Adrenal gland (tissue), 12 donors: Measurements from ENCODE around the gene DSCAML1. TPM values are rescaled to one million over a fixed set of nuclear protein-coding genes. Genes with fewer than 3 reads are reported as not detected.

Source experiments
- DNase-seq, 7 donors: peaks; one replicate each; pipeline ENCODE4 v3.0.0-alpha.2; 2019 to 2020
- H3K27ac ChIP-seq, 5 donors: fragments of 200-600 bp; sonication (generic) in 4 of 5; 1 replicate in 3 of 5; 2 replicates in 2 of 5; pipeline versions ENCODE4 v1.5.1 to v1.8.0; 2016 to 2020; ENCODE audit warnings: mild to moderate bottlenecking in 1 of 5
- H3K27me3 ChIP-seq: fragments of 200-600 bp; 2 replicates; pipeline ENCODE4 v1.8.0; 2021
- H3K36me3 ChIP-seq, 2 donors: fragments of 200-600 bp; replicated peaks in 1 of 2; 1 replicate in 1 of 2; 2 replicates in 1 of 2; pipeline versions ENCODE4 v1.5.1 to v1.8.0; 2018 to 2022
- H3K4me1 ChIP-seq, 2 donors: fragments of 200-600 bp; replicated peaks in 1 of 2; 1 replicate in 1 of 2; 2 replicates in 1 of 2; pipeline versions ENCODE4 v1.5.1 to v1.8.0; 2018 to 2021
- H3K4me3 ChIP-seq, 4 donors: fragments of 200-600 bp; sonication (generic) in 3 of 4; one replicate each; pipeline ENCODE4 v1.5.1; 2016 to 2018
- H3K9me3 ChIP-seq, 3 donors: fragments of 200-600 bp; sonication (generic) in 1 of 3; replicated peaks in 1 of 3; 1 replicate in 2 of 3; 2 replicates in 1 of 3; pipeline versions ENCODE4 v1.5.1 to v1.8.0; 2016 to 2021
- POLR2A ChIP-seq, 2 donors: fragments of 450-650 bp; IDR thresholded peaks; one replicate each; pipeline ENCODE4 v1.6.1; 2017; ENCODE audit warnings: antibody characterized with exemption in 2 of 2, mild to moderate bottlenecking in 2 of 2, moderate library complexity in 1 of 2
- WGBS, 4 donors: extraction: QIAGEN DNeasy Blood & Tissue Kit in 2 of 4; methylation state at CpG; one replicate each; pipeline versions ENCODE4 v1.1.5 to v1.1.7; 2013 to 2017; 5-methylcytosine and 5-hydroxymethylcytosine counted together
- intact Hi-C, 2 donors: fragments of 100-400 bp; cut with DNase I; formaldehyde crosslinking; loops; one replicate each; pipeline versions ENCODE4 v1.14.1 to v1.15.0; 2022 to 2023
- polyA plus RNA-seq, 3 donors: library from polyadenylated mRNA; stranded (reverse); fragments of 200-250 nt in 2 of 3; fragments of 350-450 nt in 1 of 3; fragmentation: Illumina TruSeq in 1 of 3; extraction: RNeasy Lipid Tissue Mini Kit (QIAGEN cat#74804) in 1 of 3; gene quantifications; one replicate each; pipeline ENCODE4 v1.2.3, GENCODE V29; 2013 to 2014
- total RNA-seq, 9 donors: library from RNA; depleted of rRNA in 4 of 9; stranded (reverse); fragments of >200 nt in 4 of 9; fragments of 120-200 nt in 1 of 9; fragmentation: NEBNext Ultra II Directional in 1 of 9; extraction: Animal tissue kit (Norgen Biotek cat#: 25700) in 1 of 9; gene quantifications; one replicate each; pipeline versions ENCODE4 v1.1.0 to v1.2.4, GENCODE V29; 2013 to 2023
- TF ChIP-seq, protein P1 (sequence below), 6 experiments: fragments of 450-650 bp in 4 of 6; fragments of 200-600 bp in 2 of 6; sonication (generic) in 1 of 6; IDR thresholded peaks; 1 replicate in 5 of 6; 2 replicates in 1 of 6; pipeline versions ENCODE4 v1.5.1 to v1.8.0; 2016 to 2021; ENCODE audit warnings: antibody characterized with exemption in 6 of 6, mild to moderate bottlenecking in 2 of 6, moderate library complexity in 1 of 6
- donor health status: healthy with polysubstance abuse.
- donor health status: Bipolar disorder and iron deficiency.
- donor health status: DM: yes; HTN: yes; CAD: no.
- donor health status: DM: no; HTN: no; CAD: no.
- donor health status: DM: no; HTN: no; CAD: no.
- donor health status: DM: yes; HTN: yes; CAD: no.

Gene DSCAML1
- total and polyA plus RNA-seq, 12 donors: 0.09 to 1.9 (median 0.55) TPM; not detected in 1

DNA sequence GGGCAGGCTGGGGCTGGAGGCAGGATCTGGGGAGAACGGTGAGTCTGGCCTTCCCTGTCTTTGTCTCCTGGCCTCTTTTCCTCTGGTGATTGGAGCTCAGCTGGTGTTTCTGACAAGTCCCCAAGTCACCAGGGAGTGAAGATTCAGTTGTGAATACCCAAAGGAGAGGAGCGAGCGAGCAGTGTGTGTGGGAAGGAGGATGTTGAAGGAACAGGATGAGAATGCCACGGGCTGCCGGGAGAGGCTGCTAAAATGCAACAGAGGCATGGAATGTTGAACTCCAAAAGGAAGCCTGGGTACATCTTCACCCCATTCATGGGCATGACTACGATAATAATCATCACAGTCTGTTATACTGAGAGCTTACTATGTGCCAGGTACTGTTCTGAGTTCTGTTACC, 306.1 kb downstream of the DSCAML1 start:
- Histone ChIP-seq H3K27me3 (peaks cover 3% of the 10 kb centered on the region), H3K4me1 (no peaks in the 10 kb centered on the region), H3K4me3 (no peak overlapping the region), H3K27ac (no peak overlapping the region), H3K36me3 (no peaks in the 10 kb centered on the region), H3K9me3 (no peaks in the 10 kb centered on the region)
- 72 to 79% (median 77%) methylated on average over 6 of the region's 6 CpGs for WGBS, 4 donors
- intact Hi-C loops: no loop called here
- no peak for DNase-seq
- no peak for TF ChIP-seq POLR2A (IDR thresholded peaks at IDR 0.05)
- TF ChIP-seq, protein P1, sequence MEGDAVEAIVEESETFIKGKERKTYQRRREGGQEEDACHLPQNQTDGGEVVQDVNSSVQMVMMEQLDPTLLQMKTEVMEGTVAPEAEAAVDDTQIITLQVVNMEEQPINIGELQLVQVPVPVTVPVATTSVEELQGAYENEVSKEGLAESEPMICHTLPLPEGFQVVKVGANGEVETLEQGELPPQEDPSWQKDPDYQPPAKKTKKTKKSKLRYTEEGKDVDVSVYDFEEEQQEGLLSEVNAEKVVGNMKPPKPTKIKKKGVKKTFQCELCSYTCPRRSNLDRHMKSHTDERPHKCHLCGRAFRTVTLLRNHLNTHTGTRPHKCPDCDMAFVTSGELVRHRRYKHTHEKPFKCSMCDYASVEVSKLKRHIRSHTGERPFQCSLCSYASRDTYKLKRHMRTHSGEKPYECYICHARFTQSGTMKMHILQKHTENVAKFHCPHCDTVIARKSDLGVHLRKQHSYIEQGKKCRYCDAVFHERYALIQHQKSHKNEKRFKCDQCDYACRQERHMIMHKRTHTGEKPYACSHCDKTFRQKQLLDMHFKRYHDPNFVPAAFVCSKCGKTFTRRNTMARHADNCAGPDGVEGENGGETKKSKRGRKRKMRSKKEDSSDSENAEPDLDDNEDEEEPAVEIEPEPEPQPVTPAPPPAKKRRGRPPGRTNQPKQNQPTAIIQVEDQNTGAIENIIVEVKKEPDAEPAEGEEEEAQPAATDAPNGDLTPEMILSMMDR (IDR thresholded peaks at IDR 0.05): no peak

DNA sequence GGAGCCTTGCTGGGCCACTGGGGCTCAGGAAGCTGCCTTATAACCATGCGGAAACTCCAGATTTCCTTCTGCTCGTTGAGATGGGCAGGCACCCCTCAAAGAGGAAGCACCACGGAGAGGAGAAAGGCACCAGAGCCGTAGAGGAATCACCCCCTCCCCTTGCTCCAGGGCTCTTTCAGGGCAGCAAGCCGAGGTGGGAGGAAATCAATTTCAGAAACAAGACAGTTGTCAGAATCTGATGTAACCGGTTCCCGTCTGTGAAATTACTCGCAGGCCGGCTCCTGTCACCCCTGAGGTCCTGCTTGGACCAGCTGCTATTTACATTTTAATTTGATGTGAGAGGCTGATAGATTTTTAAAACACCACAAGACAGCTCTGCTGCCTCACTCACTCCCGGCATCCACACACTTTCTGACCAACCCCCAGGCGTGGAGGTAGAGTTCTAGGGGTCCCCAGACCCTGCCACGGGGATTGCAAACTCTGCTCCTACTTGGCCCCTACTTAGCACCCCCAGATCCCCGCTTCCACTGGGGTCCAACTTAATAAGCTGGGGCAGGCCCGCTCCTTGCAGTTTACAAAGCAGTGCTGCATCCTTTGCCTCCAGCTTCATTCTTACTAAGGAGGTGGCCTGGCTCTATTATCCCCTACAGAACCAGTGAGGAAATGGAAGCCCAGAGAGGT, 306.9 kb downstream of the DSCAML1 start:
- peaks cover 3% of the 10 kb centered on the region for H3K27me3 ChIP-seq
- H3K4me1 ChIP-seq: no peaks in the 10 kb centered on the region
- H3K27ac ChIP-seq: peak overlapping the region in 1 of 5 donors; percentile 47
- H3K36me3 ChIP-seq: no peaks in the 10 kb centered on the region
- TF ChIP-seq POLR2A (IDR thresholded peaks at IDR 0.05): no peak
- TF ChIP-seq, protein P1 (IDR thresholded peaks at IDR 0.05): no peak
- intact Hi-C loops: no loop called here
- no peaks in the 10 kb centered on the region for H3K9me3 ChIP-seq
- no peak overlapping the region for H3K4me3 ChIP-seq
- no peak for DNase-seq
- WGBS, 4 donors: 43 to 68% (median 50%) methylated on average over 7 to 14 of the region's 14 CpGs

DNA sequence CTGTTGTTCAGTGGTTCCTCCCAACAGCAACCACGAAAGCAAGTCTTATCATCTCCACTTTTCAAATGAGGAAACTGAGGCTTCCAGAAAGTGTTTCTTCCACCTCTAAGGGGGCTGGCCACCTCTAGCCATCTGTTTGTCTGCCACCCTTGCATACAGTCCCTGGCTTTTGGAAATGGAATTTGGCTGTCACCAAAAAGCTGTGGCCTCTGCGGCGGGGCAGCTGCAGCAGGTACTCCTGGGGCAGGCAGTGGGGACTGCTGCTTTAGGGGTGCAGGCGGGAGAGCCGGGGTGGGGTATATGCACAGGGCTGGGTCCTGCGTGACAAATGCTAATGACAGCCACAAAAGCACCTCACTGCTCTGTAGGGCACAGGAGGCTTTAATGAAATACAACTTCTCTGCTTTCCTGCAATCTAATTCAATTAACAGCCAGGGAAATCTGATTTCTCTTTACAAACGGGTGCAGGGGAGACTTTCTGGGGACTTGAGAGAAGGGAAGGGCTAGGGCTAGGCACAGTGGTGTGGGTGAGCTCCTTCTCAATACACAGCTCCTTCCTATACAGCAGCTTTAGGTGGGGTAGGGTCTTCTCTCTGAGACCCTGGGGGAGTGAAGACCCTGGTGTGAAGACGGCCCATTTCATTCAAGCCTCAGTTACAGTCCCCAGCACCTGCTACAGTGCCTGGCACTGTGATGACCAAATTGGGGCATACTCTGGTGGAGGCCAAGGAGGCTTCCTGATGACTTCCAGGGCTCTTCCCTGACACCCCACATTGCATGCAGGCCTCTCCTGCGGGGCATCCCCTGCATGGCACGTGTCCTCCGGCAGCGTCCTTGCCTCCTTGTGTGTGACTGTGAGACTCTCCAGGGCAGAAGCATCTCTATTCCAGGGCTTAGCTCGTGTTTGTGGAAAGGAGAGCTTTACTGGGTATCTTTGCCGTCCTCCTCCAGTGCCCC, 307.7 kb downstream of the DSCAML1 start:
- WGBS, 4 donors: 74 to 81% (median 76%) methylated on average over 8 to 14 of the region's 14 CpGs
- H3K27me3 ChIP-seq: peaks cover 3% of the 10 kb centered on the region
- no peaks in the 10 kb centered on the region for H3K9me3 ChIP-seq
- H3K4me3 ChIP-seq: no peak overlapping the region
- no peaks in the 10 kb centered on the region for H3K36me3 ChIP-seq
- TF ChIP-seq, protein P1 (IDR thresholded peaks at IDR 0.05): no peak
- no peak for TF ChIP-seq POLR2A (IDR thresholded peaks at IDR 0.05)
- intact Hi-C loops: no loop called here
- H3K4me1 ChIP-seq: no peaks in the 10 kb centered on the region
- DNase-seq: no peak
- peak overlapping the region in 1 of 5 donors; percentile 47 for H3K27ac ChIP-seq

DNA sequence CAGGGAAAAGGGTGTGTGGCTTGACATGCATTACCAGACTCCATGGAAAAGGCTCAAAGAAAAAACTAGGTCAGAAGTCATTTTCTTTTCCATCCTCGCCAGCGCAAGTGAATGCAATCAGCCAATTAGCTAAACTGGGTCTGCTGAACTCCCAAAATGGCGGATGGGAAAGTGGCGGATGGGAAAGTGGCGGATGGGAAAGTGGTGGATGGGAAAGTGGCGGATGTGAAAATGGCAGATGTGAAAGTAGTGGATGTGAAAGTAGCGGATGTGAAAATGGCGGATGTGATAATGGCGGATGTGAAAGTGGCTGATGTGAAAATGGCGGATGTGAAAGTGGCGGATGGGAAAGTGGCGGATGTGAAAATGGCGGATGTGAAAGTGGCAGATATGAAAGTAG, 311.0 kb downstream of the DSCAML1 start:
- H3K4me1 ChIP-seq: no peaks in the 10 kb centered on the region
- no peaks in the 10 kb centered on the region for H3K36me3 ChIP-seq

More for the DNA sequence above, 311.0 kb downstream of the DSCAML1 start:
- DNase-seq: no peak
- Histone ChIP-seq H3K27ac (no peak overlapping the region), H3K4me3 (no peak overlapping the region), H3K27me3 (peaks cover 3% of the 10 kb centered on the region), H3K9me3 (no peaks in the 10 kb centered on the region)
- 93 to 98% (median 96%) methylated on average over 13 of the region's 13 CpGs for WGBS, 4 donors
- TF ChIP-seq, protein P1 (IDR thresholded peaks at IDR 0.05): no peak
- TF ChIP-seq POLR2A (IDR thresholded peaks at IDR 0.05): no peak
- intact Hi-C loops: no loop called here
